Superior temporal gyrus (tissue), 1 donor: ENCODE measurements around the gene CFAP299.

ENCODE experiments used
- DNase-seq: peaks from one replicate; pipeline ENCODE4 v3.0.0-alpha.2; 2016; ENCODE audit errors: extremely low spot score

Gene CFAP299

GRCh38 chr4:80922941-80923340, 587.4 kb downstream of the CFAP299 start:
- no peak for DNase-seq

- no peak for DNase-seq
Observed at GRCh38 chr4:80925293-80925692, 589.8 kb downstream of the CFAP299 start.

- DNase-seq = no peak
Observed at GRCh38 chr4:80926446-80926845, 590.9 kb downstream of the CFAP299 start.

- DNase-seq = no peak
Observed at GRCh38 chr4:80926891-80927290, 591.4 kb downstream of the CFAP299 start.

GRCh38 chr4:80927420-80927819, 591.9 kb downstream of the CFAP299 start:
- no peak for DNase-seq

- DNase-seq = no peak
Observed at GRCh38 chr4:80931631-80932081, 596.1 kb downstream of the CFAP299 start.

GRCh38 chr4:80948141-80948540, 612.6 kb downstream of the CFAP299 start:
- DNase-seq = no peak

- DNase-seq = no peak
Observed at GRCh38 chr4:80948995-80949394, 613.5 kb downstream of the CFAP299 start.

- DNase-seq = no peak
Observed at GRCh38 chr4:80956421-80956820, 620.9 kb downstream of the CFAP299 start.

GRCh38 chr4:80963051-80963450, 627.5 kb downstream of the CFAP299 start:
- DNase-seq = no peak

GRCh38 chr4:80967346-80967745, 631.8 kb downstream of the CFAP299 start:
- no peak for DNase-seq

GRCh38 chr4:80980239-80980638, 644.7 kb downstream of the CFAP299 start:
- no peak for DNase-seq

GRCh38 chr4:80986011-80986410, 650.5 kb downstream of the CFAP299 start:
- no peak for DNase-seq

GRCh38 chr4:80989921-80990544, 654.5 kb downstream of the CFAP299 start:
- DNase-seq = peak; percentile 88

- DNase-seq = no peak
Observed at GRCh38 chr4:80990851-80991250, 655.3 kb downstream of the CFAP299 start.

GRCh38 chr4:80999943-81000342, 664.4 kb downstream of the CFAP299 start:
- no peak for DNase-seq

- DNase-seq = no peak
Observed at GRCh38 chr4:81003597-81004111, 668.1 kb downstream of the CFAP299 start.

- DNase-seq = no peak
Observed at GRCh38 chr4:81007417-81007816, 671.9 kb downstream of the CFAP299 start.
